Testis (tissue), 2 donors: ENCODE results near the gene PRR5L.

Source experiments
- POLR2A ChIP-seq: fragments of 450-650 bp; IDR thresholded peaks from one replicate; pipeline ENCODE4 v1.6.1; 2017; ENCODE audit warnings: antibody characterized with exemption, mild to moderate bottlenecking, moderate library complexity
- TF ChIP-seq, protein P1 (sequence below), 3 experiments: fragments of 450-650 bp in 2 of 3; fragments of 200-600 bp in 1 of 3; sonication (generic) in 1 of 3; IDR thresholded peaks; one replicate each; pipeline ENCODE4 v1.5.1; 2016 to 2019; ENCODE audit warnings: antibody characterized with exemption in 3 of 3, mild to moderate bottlenecking in 2 of 3, moderate library complexity in 1 of 3

- TF ChIP-seq, protein P1, sequence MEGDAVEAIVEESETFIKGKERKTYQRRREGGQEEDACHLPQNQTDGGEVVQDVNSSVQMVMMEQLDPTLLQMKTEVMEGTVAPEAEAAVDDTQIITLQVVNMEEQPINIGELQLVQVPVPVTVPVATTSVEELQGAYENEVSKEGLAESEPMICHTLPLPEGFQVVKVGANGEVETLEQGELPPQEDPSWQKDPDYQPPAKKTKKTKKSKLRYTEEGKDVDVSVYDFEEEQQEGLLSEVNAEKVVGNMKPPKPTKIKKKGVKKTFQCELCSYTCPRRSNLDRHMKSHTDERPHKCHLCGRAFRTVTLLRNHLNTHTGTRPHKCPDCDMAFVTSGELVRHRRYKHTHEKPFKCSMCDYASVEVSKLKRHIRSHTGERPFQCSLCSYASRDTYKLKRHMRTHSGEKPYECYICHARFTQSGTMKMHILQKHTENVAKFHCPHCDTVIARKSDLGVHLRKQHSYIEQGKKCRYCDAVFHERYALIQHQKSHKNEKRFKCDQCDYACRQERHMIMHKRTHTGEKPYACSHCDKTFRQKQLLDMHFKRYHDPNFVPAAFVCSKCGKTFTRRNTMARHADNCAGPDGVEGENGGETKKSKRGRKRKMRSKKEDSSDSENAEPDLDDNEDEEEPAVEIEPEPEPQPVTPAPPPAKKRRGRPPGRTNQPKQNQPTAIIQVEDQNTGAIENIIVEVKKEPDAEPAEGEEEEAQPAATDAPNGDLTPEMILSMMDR (IDR thresholded peaks at IDR 0.05): no peak
- TF ChIP-seq POLR2A: no peak
These were observed 77.2 kb downstream of the PRR5L start for GRCh38 chr11:36373016-36374010.
